Neural cell (in vitro differentiated cells): Measurements from ENCODE around the gene EHBP1. TPM values are rescaled to one million over a fixed set of nuclear protein-coding genes. Genes with fewer than 3 reads are reported as not detected.

Experiments used
- H2AFZ ChIP-seq: fragments of 200-600, 300-800 bp; sonication (generic), shearing (Covaris generic); 2 replicates; pipeline ENCODE4 v1.6.0; 2014; ENCODE audit warnings: low read depth, mild to moderate bottlenecking, antibody characterized with exemption, low read length, moderate library complexity
- H3F3A ChIP-seq: fragments of 200-600 bp; shearing (Covaris generic); 2 replicates; pipeline ENCODE4 v1.6.1; 2016; ENCODE audit warnings: mild to moderate bottlenecking, moderate library complexity, mixed read lengths, antibody characterized with exemption, low read length; ENCODE audit not compliant: insufficient read depth, poor library complexity, severe bottlenecking
- H3K27ac ChIP-seq: fragments of 200-600, 300-800 bp; sonication (generic), shearing (Covaris generic); 2 replicates; pipeline ENCODE4 v1.5.1; 2014; ENCODE audit warnings: mild to moderate bottlenecking, low read length, moderate library complexity
- H3K27me3 ChIP-seq: fragments of 300-800, 200-600 bp; sonication (generic), shearing (Covaris generic); 2 replicates; pipeline ENCODE4 v1.6.0; 2014; ENCODE audit warnings: mild to moderate bottlenecking, low read depth, low read length, moderate library complexity; ENCODE audit not compliant: insufficient read depth
- H3K36me3 ChIP-seq: fragments of 300-800, 200-600 bp; sonication (generic), shearing (Covaris generic); 2 replicates; pipeline ENCODE4 v1.5.1; 2014; ENCODE audit warnings: mild to moderate bottlenecking, antibody characterized with exemption, low read length, moderate library complexity; ENCODE audit not compliant: insufficient read depth
- H3K4me2 ChIP-seq: fragments of 300-800, 200-600 bp; sonication (generic), shearing (Covaris generic); 2 replicates; pipeline ENCODE4 v1.6.0; 2014; ENCODE audit warnings: mild to moderate bottlenecking, low read length
- H3K4me3 ChIP-seq: fragments of 300-800, 200-600 bp; sonication (generic), shearing (Covaris generic); 2 replicates; pipeline ENCODE4 v1.5.1; 2014; ENCODE audit warnings: mild to moderate bottlenecking, low read length, moderate library complexity
- H3K79me2 ChIP-seq: fragments of 200-600 bp; shearing (Covaris generic); replicated peaks from 2 replicates; pipeline ENCODE4 v1.6.0; 2014; ENCODE audit warnings: mild to moderate bottlenecking, low read length, moderate library complexity; ENCODE audit not compliant: insufficient read depth
- H3K9ac ChIP-seq: fragments of 300-800, 200-600 bp; sonication (generic), shearing (Covaris generic); 2 replicates; pipeline ENCODE4 v1.6.1; 2016; ENCODE audit warnings: mild to moderate bottlenecking, low read length, mixed read lengths
- H3K9me2 ChIP-seq: fragments of 200-600 bp; shearing (Covaris generic); 2 replicates; pipeline ENCODE4 v1.6.1; 2016; ENCODE audit warnings: mild to moderate bottlenecking, low read length, mixed read lengths; ENCODE audit not compliant: insufficient read depth
- H3K9me3 ChIP-seq: fragments of 200-600, 300-800 bp; sonication (generic), shearing (Covaris generic); 2 replicates; pipeline ENCODE4 v1.6.1; 2016; ENCODE audit warnings: mild to moderate bottlenecking, mixed run types, low read length, moderate library complexity, mixed read lengths
- H4K20me1 ChIP-seq: fragments of 200-600 bp; shearing (Covaris generic); 2 replicates; pipeline ENCODE4 v1.6.1; 2016; ENCODE audit warnings: mild to moderate bottlenecking, mixed run types; ENCODE audit not compliant: insufficient read depth
- EP300 ChIP-seq: fragments of 450-650 bp; conservative IDR thresholded peaks from 2 replicates; pipeline ENCODE4 v1.6.1; 2014; ENCODE audit warnings: antibody characterized with exemption, mild to moderate bottlenecking, moderate library complexity; ENCODE audit not compliant: poor library complexity, severe bottlenecking
- EZH2 ChIP-seq: fragments of 200-600, 300-800 bp; shearing (Covaris generic), sonication (generic); IDR thresholded peaks from 2 replicates; pipeline ENCODE4 v1.6.1; 2014; ENCODE audit warnings: antibody characterized with exemption, low read length, borderline replicate concordance, mild to moderate bottlenecking; ENCODE audit not compliant: insufficient read depth, poor library complexity, severe bottlenecking
- MXI1 ChIP-seq: fragments of 450-650 bp; conservative IDR thresholded peaks from 2 replicates; pipeline ENCODE4 v1.6.1; 2014; ENCODE audit warnings: antibody characterized with exemption, mild to moderate bottlenecking; ENCODE audit not compliant: poor library complexity, severe bottlenecking
- POLR2AphosphoS5 ChIP-seq: IDR thresholded peaks from 2 replicates; pipeline ENCODE4 v1.6.1; 2012
- RAD21 ChIP-seq: fragments of 450-650 bp; conservative IDR thresholded peaks from 2 replicates; pipeline ENCODE4 v1.6.1; 2014; ENCODE audit warnings: antibody characterized with exemption, mild to moderate bottlenecking, moderate library complexity
- REST ChIP-seq: IDR thresholded peaks from 2 replicates; pipeline ENCODE4 v1.6.1; 2012; ENCODE audit warnings: borderline replicate concordance
- SMC3 ChIP-seq: fragments of 450-650 bp; conservative IDR thresholded peaks from 2 replicates; pipeline ENCODE4 v1.6.1; 2014; ENCODE audit warnings: antibody characterized with exemption, mild to moderate bottlenecking, moderate library complexity; ENCODE audit not compliant: poor library complexity
- TAF1 ChIP-seq: IDR thresholded peaks from 2 replicates; pipeline ENCODE4 v1.6.1; 2012; ENCODE audit warnings: low read depth
- polyA plus RNA-seq: library from polyadenylated mRNA; depleted of rRNA; stranded (reverse); fragments of >200 nt; gene quantifications from 2 replicates; pipeline ENCODE4 v1.2.3, GENCODE V29; 2014
- TF ChIP-seq, protein P1 (sequence below): fragments of 450-650 bp; IDR thresholded peaks from 2 replicates; pipeline ENCODE4 v1.5.1; 2014; ENCODE audit warnings: antibody characterized with exemption, mild to moderate bottlenecking, moderate library complexity; ENCODE audit not compliant: poor library complexity, severe bottlenecking

EHBP1 gene
- polyA plus RNA-seq, 1 donor from 2014 or later: 52.6 TPM

GRCh38 chr2:62722679-62723078, 17.2 kb downstream of the EHBP1 start:
- H4K20me1 ChIP-seq: no peaks in the 10 kb centered on the region
- H3K9me2 ChIP-seq: no peaks in the 10 kb centered on the region
- H2AFZ ChIP-seq: no peak overlapping the region
- no peaks in the 10 kb centered on the region for H3K36me3 ChIP-seq
- no peak for TF ChIP-seq POLR2AphosphoS5
- no peak for TF ChIP-seq EZH2
- TF ChIP-seq, protein P1, sequence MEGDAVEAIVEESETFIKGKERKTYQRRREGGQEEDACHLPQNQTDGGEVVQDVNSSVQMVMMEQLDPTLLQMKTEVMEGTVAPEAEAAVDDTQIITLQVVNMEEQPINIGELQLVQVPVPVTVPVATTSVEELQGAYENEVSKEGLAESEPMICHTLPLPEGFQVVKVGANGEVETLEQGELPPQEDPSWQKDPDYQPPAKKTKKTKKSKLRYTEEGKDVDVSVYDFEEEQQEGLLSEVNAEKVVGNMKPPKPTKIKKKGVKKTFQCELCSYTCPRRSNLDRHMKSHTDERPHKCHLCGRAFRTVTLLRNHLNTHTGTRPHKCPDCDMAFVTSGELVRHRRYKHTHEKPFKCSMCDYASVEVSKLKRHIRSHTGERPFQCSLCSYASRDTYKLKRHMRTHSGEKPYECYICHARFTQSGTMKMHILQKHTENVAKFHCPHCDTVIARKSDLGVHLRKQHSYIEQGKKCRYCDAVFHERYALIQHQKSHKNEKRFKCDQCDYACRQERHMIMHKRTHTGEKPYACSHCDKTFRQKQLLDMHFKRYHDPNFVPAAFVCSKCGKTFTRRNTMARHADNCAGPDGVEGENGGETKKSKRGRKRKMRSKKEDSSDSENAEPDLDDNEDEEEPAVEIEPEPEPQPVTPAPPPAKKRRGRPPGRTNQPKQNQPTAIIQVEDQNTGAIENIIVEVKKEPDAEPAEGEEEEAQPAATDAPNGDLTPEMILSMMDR: no peak
- no peak for TF ChIP-seq EP300
- TF ChIP-seq TAF1: no peak
- no peak for TF ChIP-seq SMC3
- TF ChIP-seq RAD21: no peak
- TF ChIP-seq REST: no peak
- TF ChIP-seq MXI1: no peak
- H3K79me2 ChIP-seq: peaks cover 51% of the 10 kb centered on the region
- H3K4me2 ChIP-seq: no peak overlapping the region
- no peak overlapping the region for H3K4me3 ChIP-seq
- no peaks in the 10 kb centered on the region for H3K27me3 ChIP-seq
- H3K9ac ChIP-seq: no peak overlapping the region
- no peaks in the 10 kb centered on the region for H3F3A ChIP-seq
- H3K9me3 ChIP-seq: no peaks in the 10 kb centered on the region
- H3K27ac ChIP-seq: no peak overlapping the region

- H3K79me2 ChIP-seq: peaks cover 46% of the 10 kb centered on the region
- H2AFZ ChIP-seq: no peak overlapping the region
- TF ChIP-seq TAF1 (no peak), MXI1 (no peak), RAD21 (no peak), EZH2 (no peak), POLR2AphosphoS5 (no peak), REST (no peak), SMC3 (no peak)
- TF ChIP-seq, protein P1: no peak
These were observed 17.7 kb downstream of the EHBP1 start for GRCh38 chr2:62723253-62723652.

More at GRCh38 chr2:62723253-62723652, 17.7 kb downstream of the EHBP1 start:
- Histone ChIP-seq H3K9ac (no peak overlapping the region), H3F3A (no peaks in the 10 kb centered on the region), H3K9me3 (no peaks in the 10 kb centered on the region), H3K9me2 (no peaks in the 10 kb centered on the region), H4K20me1 (no peaks in the 10 kb centered on the region), H3K36me3 (no peaks in the 10 kb centered on the region), H3K4me3 (no peak overlapping the region), H3K4me2 (no peak overlapping the region), H3K27me3 (no peaks in the 10 kb centered on the region), H3K27ac (no peak overlapping the region)
